ENCODE data around the gene PTCH2. TPM values are rescaled to one million over a fixed set of nuclear protein-coding genes. Genes with fewer than 3 reads are reported as not detected.
"Not testable (repeated sequence)": the region's sequence is repeated elsewhere in the genome, so short reads cannot be mapped to it uniquely, and the experiment has no call there.

The PTCH2 gene
- total RNA-seq, 4 donors from 2014 or later = 0.27 to 2.5 (median 0.79) TPM

GRCh38 chr1:44801491-44802305 is 41.4 kb downstream of the PTCH2 start:
- Histone ChIP-seq H3K4me1 (peaks cover 4 to 38% (median 14%) of the 10 kb centered on the region in 4 donors), H3K27ac (peak overlapping the region; percentile 43 to 98 (median 74)), H3K4me3 (peak overlapping the region; percentile 66 to 89 (median 75)), H3K27me3 (no peaks in the 10 kb centered on the region), H3K36me3 (peaks cover 0 to 34% (median 0%) of the 10 kb centered on the region in 3 donors), H3K9me3 (no peaks in the 10 kb centered on the region)
- TF ChIP-seq, protein P1, sequence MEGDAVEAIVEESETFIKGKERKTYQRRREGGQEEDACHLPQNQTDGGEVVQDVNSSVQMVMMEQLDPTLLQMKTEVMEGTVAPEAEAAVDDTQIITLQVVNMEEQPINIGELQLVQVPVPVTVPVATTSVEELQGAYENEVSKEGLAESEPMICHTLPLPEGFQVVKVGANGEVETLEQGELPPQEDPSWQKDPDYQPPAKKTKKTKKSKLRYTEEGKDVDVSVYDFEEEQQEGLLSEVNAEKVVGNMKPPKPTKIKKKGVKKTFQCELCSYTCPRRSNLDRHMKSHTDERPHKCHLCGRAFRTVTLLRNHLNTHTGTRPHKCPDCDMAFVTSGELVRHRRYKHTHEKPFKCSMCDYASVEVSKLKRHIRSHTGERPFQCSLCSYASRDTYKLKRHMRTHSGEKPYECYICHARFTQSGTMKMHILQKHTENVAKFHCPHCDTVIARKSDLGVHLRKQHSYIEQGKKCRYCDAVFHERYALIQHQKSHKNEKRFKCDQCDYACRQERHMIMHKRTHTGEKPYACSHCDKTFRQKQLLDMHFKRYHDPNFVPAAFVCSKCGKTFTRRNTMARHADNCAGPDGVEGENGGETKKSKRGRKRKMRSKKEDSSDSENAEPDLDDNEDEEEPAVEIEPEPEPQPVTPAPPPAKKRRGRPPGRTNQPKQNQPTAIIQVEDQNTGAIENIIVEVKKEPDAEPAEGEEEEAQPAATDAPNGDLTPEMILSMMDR (IDR thresholded peaks at IDR 0.05) = no peak
- TF ChIP-seq POLR2A (IDR thresholded peaks at IDR 0.05) = no peak
- DNase-seq = peak in 2 of 3 donors; percentile 48 to 66

DNA sequence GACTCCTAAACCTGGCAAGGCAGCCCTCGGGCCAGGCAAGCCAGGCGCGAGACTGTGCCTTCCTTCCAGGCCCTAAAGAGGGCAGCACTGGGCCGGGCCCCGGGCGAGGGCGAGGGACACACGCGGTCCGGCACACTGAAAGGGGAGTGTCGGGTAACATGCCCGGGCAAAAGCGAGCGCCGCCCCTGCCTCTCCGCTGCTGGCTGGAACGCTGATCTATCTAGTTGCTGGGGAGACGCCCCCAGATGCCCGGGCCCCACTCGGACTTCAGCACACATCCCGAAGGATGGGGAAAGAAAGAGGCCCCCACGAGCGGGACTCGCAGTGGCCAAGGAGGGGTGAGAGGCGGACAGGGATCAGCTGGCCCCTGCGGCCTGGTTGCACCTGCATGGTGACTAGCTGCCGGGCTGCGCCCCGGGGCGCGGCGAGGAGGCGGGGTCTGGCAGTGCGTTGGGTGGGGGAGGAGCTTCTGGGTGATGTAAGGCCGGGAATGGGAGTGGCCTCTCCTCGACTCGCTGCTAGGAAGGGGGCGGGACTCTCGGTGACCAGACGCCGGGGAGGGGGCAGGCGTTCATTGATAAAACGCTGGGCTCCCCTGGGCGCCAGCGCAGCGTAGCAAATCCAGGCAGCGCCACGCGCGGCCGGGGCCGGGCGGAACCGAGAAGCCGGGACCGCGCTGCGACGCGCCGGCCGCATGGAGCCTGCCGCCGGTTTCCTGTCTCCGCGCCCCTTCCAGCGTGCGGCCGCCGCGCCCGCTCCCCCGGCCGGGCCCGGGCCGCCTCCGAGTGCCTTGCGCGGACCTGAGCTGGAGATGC is 43.1 kb downstream of the PTCH2 start, which contains the start of gene PLK3:
PLK3 (plus strand) TSS at position 608 of the 815 bp plus-strand sequence; CDS start at position 695, 87 bp downstream.
- peak; percentile 99 for DNase-seq
- peaks cover 0 to 20% (median 0%) of the 10 kb centered on the region in 3 donors for H3K36me3 ChIP-seq
- H3K4me1 ChIP-seq = peaks cover 0 to 29% (median 8%) of the 10 kb centered on the region in 4 donors
- H3K9me3 ChIP-seq = no peaks in the 10 kb centered on the region
- H3K27ac ChIP-seq = peak within 1 kb of the TSS; percentile 85 to 98 (median 94)
- peak within 1 kb of the TSS; percentile 66 to 89 (median 75) for H3K4me3 ChIP-seq
- TF ChIP-seq POLR2A (IDR thresholded peaks at IDR 0.05) = peak; percentile 77 to 95
- TF ChIP-seq, protein P1 (IDR thresholded peaks at IDR 0.05) = peak; percentile 78 to 98 (median 92)
- H3K27me3 ChIP-seq = no peaks in the 10 kb centered on the region

GRCh38 chr1:44798481-44799365 is 44.3 kb downstream of the PTCH2 start:
- DNase-seq = peak in 2 of 3 donors; percentile 5 to 51
- Histone ChIP-seq H3K9me3 (no peaks in the 10 kb centered on the region), H3K36me3 (peaks cover 0 to 9% (median 0%) of the 10 kb centered on the region in 3 donors), H3K27me3 (no peaks in the 10 kb centered on the region), H3K4me3 (no peak overlapping the region), H3K27ac (peak overlapping the region in 3 of 4 donors; percentile 85 to 98 (median 92)), H3K4me1 (peaks cover 0 to 29% (median 8%) of the 10 kb centered on the region in 4 donors)
- TF ChIP-seq, protein P1 (IDR thresholded peaks at IDR 0.05) = no peak
- no peak for TF ChIP-seq POLR2A (IDR thresholded peaks at IDR 0.05)

GRCh38 chr1:44797886-44798285 is 45.2 kb downstream of the PTCH2 start:
- H3K36me3 ChIP-seq, H3K9me3 ChIP-seq, H3K27me3 ChIP-seq, H3K27ac ChIP-seq, H3K4me3 ChIP-seq: not testable (repeated sequence)
- H3K4me1 ChIP-seq = peaks cover 0 to 28% (median 6%) of the 10 kb centered on the region in 4 donors
- DNase-seq = peak in 1 of 3 donors; percentile 43

DNA sequence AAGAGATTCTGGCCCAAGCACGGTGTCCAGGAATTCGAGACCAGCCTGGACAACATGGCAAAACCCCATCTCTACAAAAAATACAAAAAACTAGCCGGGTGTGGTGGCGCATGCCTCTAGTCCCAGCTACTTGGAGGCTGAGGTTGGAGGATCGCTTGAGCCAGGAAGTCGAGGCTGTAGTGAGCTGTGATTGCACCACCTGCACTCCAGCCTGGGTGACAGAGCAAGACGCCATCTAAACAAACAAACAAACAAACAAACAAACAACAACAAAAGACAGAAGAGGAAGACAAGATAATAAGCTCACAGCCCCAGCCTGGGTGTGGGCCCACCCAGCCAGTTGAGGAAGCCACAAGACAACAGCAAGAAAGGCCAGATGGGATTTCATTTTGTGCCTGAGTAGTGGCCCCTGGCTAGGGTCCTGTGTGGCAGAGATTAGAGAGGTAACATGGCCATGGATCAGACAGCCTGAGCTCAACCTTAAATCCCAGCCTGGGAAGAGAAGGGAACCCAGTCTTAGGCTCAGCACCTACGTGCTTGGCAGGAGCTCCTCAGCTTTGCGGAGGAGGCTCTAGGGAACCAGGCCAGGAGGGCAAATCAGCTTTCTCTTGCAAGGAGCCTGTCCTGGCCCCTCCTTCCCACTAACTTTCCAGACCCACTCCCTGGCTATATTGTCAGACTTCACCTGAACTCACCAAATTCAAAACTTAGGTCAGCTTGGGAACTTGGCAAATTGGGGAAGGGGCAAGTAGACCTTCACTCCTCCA is 50.1 kb downstream of the PTCH2 start:
- peak in 2 of 3 donors; percentile 2 to 22 for DNase-seq
- Histone ChIP-seq H3K4me3 (no peak overlapping the region), H3K4me1 (no peaks in the 10 kb centered on the region), H3K27me3 (no peaks in the 10 kb centered on the region), H3K9me3 (no peaks in the 10 kb centered on the region), H3K27ac (no peak overlapping the region), H3K36me3 (no peaks in the 10 kb centered on the region)
- no peak for TF ChIP-seq POLR2A (IDR thresholded peaks at IDR 0.05)
- TF ChIP-seq, protein P1 (IDR thresholded peaks at IDR 0.05) = no peak

All from Peyer's patch (tissue), 4 donors.